GM23338 (cell line): ENCODE data around the gene ERGIC3. TPM values are rescaled to one million over a fixed set of nuclear protein-coding genes. Genes with fewer than 3 reads are reported as not detected.
A peak's percentile ranks its signal among the peaks of the same experiment; 100 is the strongest.

Experiments used
- ATAC-seq: fragments of 200-7000 bp; cut with Tn5 transposase; 3 replicates; pipeline ENCODE4 v1.9.1; 2020
- DNase-seq: peaks from one replicate; pipeline ENCODE4 v3.0.0-alpha.2; 2015; ENCODE audit warnings: low spot score
- H2AFZ ChIP-seq: fragments of 200-600 bp; sonication (generic); 2 replicates; pipeline ENCODE4 v1.8.0; 2016; ENCODE audit warnings: antibody characterized with exemption, mild to moderate bottlenecking, moderate library complexity
- H3F3A ChIP-seq: fragments of 200-600 bp; sonication (generic); replicated peaks from 2 replicates; pipeline ENCODE4 v1.8.0; 2017; ENCODE audit warnings: antibody characterized with exemption, mixed run types, low read depth
- H3K27ac ChIP-seq: fragments of 200-600 bp; sonication (generic); 2 replicates; pipeline ENCODE4 v1.6.1; 2016; ENCODE audit warnings: low read depth
- H3K27me3 ChIP-seq: fragments of 200-600 bp; sonication (generic); 2 replicates; pipeline ENCODE4 v1.8.0; 2016; ENCODE audit warnings: mild to moderate bottlenecking, mixed run types, moderate library complexity; ENCODE audit not compliant: insufficient read depth
- H3K36me3 ChIP-seq: fragments of 200-600 bp; sonication (generic); 2 replicates; pipeline ENCODE4 v1.8.0; 2016; ENCODE audit warnings: mild to moderate bottlenecking; ENCODE audit not compliant: insufficient read depth
- H3K4me1 ChIP-seq: fragments of 200-600 bp; sonication (generic); 2 replicates; pipeline ENCODE4 v1.8.0; 2016; ENCODE audit warnings: mild to moderate bottlenecking, moderate library complexity; ENCODE audit not compliant: insufficient read depth
- H3K4me2 ChIP-seq: fragments of 200-600 bp; sonication (generic); 2 replicates; pipeline ENCODE4 v1.7.1; 2017; ENCODE audit warnings: mixed run types
- H3K4me3 ChIP-seq: fragments of 200-600 bp; sonication (generic); 2 replicates; pipeline ENCODE4 v1.6.1; 2016; ENCODE audit warnings: mixed run types
- H3K79me2 ChIP-seq: fragments of 200-600 bp; sonication (generic); replicated peaks from 2 replicates; pipeline ENCODE4 v1.8.0; 2017; ENCODE audit warnings: mild to moderate bottlenecking; ENCODE audit not compliant: insufficient read depth
- H3K9me2 ChIP-seq: fragments of 200-600 bp; sonication (generic); 2 replicates; pipeline ENCODE4 v1.8.0; 2017; ENCODE audit not compliant: insufficient read depth
- H4K20me1 ChIP-seq: fragments of 200-600 bp; sonication (generic); replicated peaks from 2 replicates; pipeline ENCODE4 v1.8.0; 2017; ENCODE audit warnings: mild to moderate bottlenecking; ENCODE audit not compliant: insufficient read depth
- H3K27ac Mint-ChIP-seq: 2 replicates; pipeline ENCODE4 v1.8.0; 2020; ENCODE audit warnings: inconsistent platforms, mild to moderate bottlenecking, moderate library complexity, mixed read lengths
- H3K27me3 Mint-ChIP-seq: 3 replicates; pipeline ENCODE4 v1.8.0; 2022; ENCODE audit warnings: low read depth, mild to moderate bottlenecking, moderate library complexity, mixed read lengths, inconsistent platforms; ENCODE audit not compliant: insufficient read depth, poor library complexity
- H3K36me3 Mint-ChIP-seq: 3 replicates; pipeline ENCODE4 v1.8.0; 2021; ENCODE audit warnings: low read depth, mild to moderate bottlenecking, inconsistent platforms, moderate library complexity, mixed read lengths
- H3K4me1 Mint-ChIP-seq: 3 replicates; pipeline ENCODE4 v1.8.0; 2020; ENCODE audit warnings: mild to moderate bottlenecking, inconsistent platforms, mixed read lengths
- H3K4me3 Mint-ChIP-seq: 3 replicates; pipeline ENCODE4 v1.8.0; 2021; ENCODE audit warnings: moderate library complexity, mild to moderate bottlenecking, inconsistent platforms, mixed read lengths
- H3K9me3 Mint-ChIP-seq: 3 replicates; pipeline ENCODE4 v1.8.0; 2020; ENCODE audit warnings: moderate library complexity, mild to moderate bottlenecking, inconsistent platforms, mixed read lengths
- CREB1 ChIP-seq: fragments of 250-450 bp; sonication (Bioruptor Pico); IDR thresholded peaks from 2 replicates; pipeline ENCODE4 v1.5.0; 2020; ENCODE audit warnings: low read depth, mild to moderate bottlenecking, moderate library complexity
- CTCF ChIP-seq, 2 experiments: fragments of 200-600 bp in 1 of 2; sonication (generic) in 1 of 2; conservative IDR thresholded peaks; 2 replicates each; pipeline versions ENCODE4 v1.5.1 to v1.6.1; 2016 to 2017; ENCODE audit warnings: antibody characterized with exemption in 2 of 2, low read depth in 2 of 2, mild to moderate bottlenecking in 2 of 2, moderate library complexity in 1 of 2
- ETS1 ChIP-seq: IDR thresholded peaks from 2 replicates; pipeline ENCODE4 v1.6.1; 2016; ENCODE audit warnings: antibody characterized with exemption
- EZH2 ChIP-seq: fragments of 200-600 bp; sonication (generic); IDR thresholded peaks from one replicate; pipeline ENCODE4 v1.8.0; 2017; ENCODE audit warnings: antibody characterized with exemption, mild to moderate bottlenecking, low read depth; ENCODE audit not compliant: unreplicated experiment
- EZH2phosphoT487 ChIP-seq: fragments of 200-600 bp; sonication (generic); IDR thresholded peaks from one replicate; pipeline ENCODE4 v1.8.1; 2018; ENCODE audit warnings: antibody characterized with exemption; ENCODE audit not compliant: unreplicated experiment
- JUNB ChIP-seq: IDR thresholded peaks from one replicate; pipeline ENCODE4 v1.6.1; 2016; ENCODE audit warnings: antibody characterized with exemption; ENCODE audit not compliant: unreplicated experiment
- NANOG ChIP-seq: IDR thresholded peaks from 2 replicates; pipeline ENCODE4 v1.6.1; 2016; ENCODE audit warnings: antibody characterized with exemption, borderline replicate concordance
- POLR2AphosphoS5 ChIP-seq: IDR thresholded peaks from 2 replicates; pipeline ENCODE4 v1.6.1; 2016; ENCODE audit warnings: antibody characterized with exemption, low read depth
- REST ChIP-seq: IDR thresholded peaks from one replicate; pipeline ENCODE4 v1.6.1; 2018; ENCODE audit warnings: antibody characterized with exemption; ENCODE audit not compliant: unreplicated experiment
- STAT1 ChIP-seq: IDR thresholded peaks from one replicate; pipeline ENCODE4 v1.6.1; 2016; ENCODE audit warnings: antibody characterized with exemption; ENCODE audit not compliant: unreplicated experiment
- ZNF114 ChIP-seq: fragments of 250-450 bp; sonication (Bioruptor Pico); IDR thresholded peaks from 2 replicates; pipeline ENCODE4 v1.5.0; 2020; ENCODE audit warnings: mild to moderate bottlenecking, moderate library complexity
- ZNF331 ChIP-seq: fragments of 250-450 bp; sonication (Bioruptor Pico); IDR thresholded peaks from 2 replicates; pipeline ENCODE4 v1.5.0; 2020; ENCODE audit warnings: low read depth, mild to moderate bottlenecking, moderate library complexity
- ZNF462 ChIP-seq: fragments of 250-450 bp; sonication (Bioruptor Pico); IDR thresholded peaks from 2 replicates; pipeline ENCODE4 v1.5.0; 2020; ENCODE audit warnings: mild to moderate bottlenecking, moderate library complexity
- polyA plus RNA-seq: library from polyadenylated mRNA; unstranded; fragments of >200 nt; fragmentation: Nextera tagmentation; extraction: Ambion mirVana; gene quantifications from 2 replicates; pipeline ENCODE4 v1.2.1, GENCODE V29; 2016
- total RNA-seq: library from RNA; depleted of rRNA; stranded (reverse); fragments of >200 nt; shearing (Covaris generic); gene quantifications from 2 replicates; pipeline ENCODE4 v1.2.3, GENCODE V29; 2014

The ERGIC3 gene
- total and polyA plus RNA-seq, 2 experiments from 2014 or later, result 139 to 147 TPM

- H3K4me3 Mint-ChIP-seq, result no peak overlapping the region
- TF ChIP-seq CTCF (conservative IDR thresholded peaks at IDR 0.05; ENCODE audit: low read depth in 2 of 2) (no peak), EZH2phosphoT487 (no peak), ETS1 (no peak), ZNF114 (no peak), ZNF462 (CRISPR knock-in tag) (no peak), JUNB (no peak), STAT1 (no peak), NANOG (no peak), EZH2 (no peak), ZNF331 (CRISPR knock-in tag) (no peak), CREB1 (CRISPR knock-in tag) (no peak), POLR2AphosphoS5 (no peak), REST (no peak)
- Histone ChIP-seq H2AFZ (peak overlapping the region; percentile 34; the same call in 1 of the 2 replicates), H3F3A (0 out of 2 replicates have a peak, but pooled peaks cover 7% of the 10 kb centered on the region), H3K27ac (no peak overlapping the region), H3K27me3 (no peaks in the 10 kb centered on the region), H3K9me2 (no peaks in the 10 kb centered on the region), H3K36me3 (no peaks in the 10 kb centered on the region), H3K4me3 (no peak overlapping the region), H3K79me2 (no peaks in the 10 kb centered on the region), H3K4me1 (peaks cover 6% of the 10 kb centered on the region; the same call in 1 of the 2 replicates), H3K4me2 (no peak overlapping the region), H4K20me1 (no peaks in the 10 kb centered on the region)
- H3K27me3 Mint-ChIP-seq, result peaks cover 13% of the 10 kb centered on the region
- ATAC-seq, result no peak
- H3K27ac Mint-ChIP-seq, result no peak overlapping the region
- no peaks in the 10 kb centered on the region for H3K9me3 Mint-ChIP-seq
- no peaks in the 10 kb centered on the region for H3K36me3 Mint-ChIP-seq
- peaks cover 6% of the 10 kb centered on the region; the same call in 2 of the 3 replicates for H3K4me1 Mint-ChIP-seq
- no peak for DNase-seq
These were observed 50.6 kb downstream of the ERGIC3 start for GRCh38 chr20:35592339-35592974.
